Right atrium auricular region (tissue), 2 donors: ENCODE data around the gene OGFR. TPM values are rescaled to one million over a fixed set of nuclear protein-coding genes. Genes with fewer than 3 reads are reported as not detected.

Source experiments
- DNase-seq: peaks from one replicate; pipeline ENCODE4 v3.0.0-alpha.2; 2019; ENCODE audit warnings: low spot score
- H3K27ac ChIP-seq, 2 donors: fragments of 200-600 bp; sonication (generic); 1 replicate in 1 of 2; 2 replicates in 1 of 2; pipeline ENCODE4 v1.5.1; 2016 to 2019
- H3K27me3 ChIP-seq, 2 donors: fragments of 200-600 bp; sonication (generic); one replicate each; pipeline versions ENCODE4 v1.5.1 to v1.6.0; 2017 to 2019
- H3K36me3 ChIP-seq: fragments of 200-600 bp; sonication (generic); one replicate; pipeline ENCODE4 v1.5.1; 2016
- H3K4me1 ChIP-seq, 2 donors: fragments of 200-600 bp; sonication (generic); one replicate each; pipeline versions ENCODE4 v1.5.1 to v1.6.0; 2017 to 2019
- H3K4me3 ChIP-seq, 2 donors: fragments of 200-600 bp; sonication (generic); 1 replicate in 1 of 2; 2 replicates in 1 of 2; pipeline ENCODE4 v1.5.1; 2017 to 2019; ENCODE audit warnings: mild to moderate bottlenecking in 1 of 2, moderate library complexity in 1 of 2
- H3K9me3 ChIP-seq, 2 donors: fragments of 200-600 bp; sonication (generic); one replicate each; pipeline ENCODE4 v1.5.1; 2019
- CTCF ChIP-seq, 2 donors: fragments of 200-600 bp; sonication (generic); IDR thresholded peaks; one replicate each; pipeline ENCODE4 v1.5.1; 2019; ENCODE audit warnings: antibody characterized with exemption in 2 of 2
- total RNA-seq, 2 donors: library from RNA; depleted of rRNA; stranded (reverse); fragments of >200 nt; gene quantifications; one replicate each; pipeline ENCODE4 v1.1.0, GENCODE V29; 2016

The OGFR gene
- total RNA-seq, 2 donors from 2014 or later: 17.3 to 31.2 TPM

- H3K4me3 ChIP-seq: peak overlapping the region in 1 of 2 donors; percentile 72
- TF ChIP-seq CTCF (IDR thresholded peaks at IDR 0.05): no peak
- H3K27me3 ChIP-seq: no peaks in the 10 kb centered on the region
- no peak for DNase-seq
- peak overlapping the region; percentile 88 for H3K27ac ChIP-seq
- no peaks in the 10 kb centered on the region for H3K9me3 ChIP-seq
- peaks cover 15% of the 10 kb centered on the region for H3K36me3 ChIP-seq
- peaks cover 0 to 50% of the 10 kb centered on the region in 2 donors for H3K4me1 ChIP-seq
Measured at GRCh38 chr20:62797671-62798532, 6.7 kb upstream of the OGFR start.

- Histone ChIP-seq H3K9me3 (no peaks in the 10 kb centered on the region), H3K27me3 (no peaks in the 10 kb centered on the region), H3K4me3 (no peak overlapping the region), H3K36me3 (peaks cover 15% of the 10 kb centered on the region), H3K4me1 (peaks cover 0 to 54% of the 10 kb centered on the region in 2 donors), H3K27ac (no peak overlapping the region)
- no peak for DNase-seq
- TF ChIP-seq CTCF (IDR thresholded peaks at IDR 0.05): no peak
Measured at GRCh38 chr20:62799036-62799435, 5.6 kb upstream of the OGFR start.

- no peak for TF ChIP-seq CTCF (IDR thresholded peaks at IDR 0.05)
- Histone ChIP-seq H3K27me3 (no peaks in the 10 kb centered on the region), H3K4me1 (peaks cover 0 to 56% of the 10 kb centered on the region in 2 donors), H3K36me3 (peaks cover 15% of the 10 kb centered on the region), H3K4me3 (no peak overlapping the region), H3K9me3 (no peaks in the 10 kb centered on the region), H3K27ac (no peak overlapping the region)
- no peak for DNase-seq
Measured at GRCh38 chr20:62799459-62799858, 5.2 kb upstream of the OGFR start.

GRCh38 chr20:62799873-62800272 lies 4.8 kb upstream of the OGFR start:
- TF ChIP-seq CTCF (IDR thresholded peaks at IDR 0.05): no peak

GRCh38 chr20:62800314-62801259 lies 4.0 kb upstream of the OGFR start:
- Histone ChIP-seq H3K9me3 (no peaks in the 10 kb centered on the region), H3K4me1 (peaks cover 0 to 50% of the 10 kb centered on the region in 2 donors), H3K27me3 (no peaks in the 10 kb centered on the region), H3K36me3 (peaks cover 15% of the 10 kb centered on the region), H3K4me3 (no peak overlapping the region), H3K27ac (peak overlapping the region; percentile 47 to 66)
- no peak for TF ChIP-seq CTCF (IDR thresholded peaks at IDR 0.05)
- no peak for DNase-seq

More at GRCh38 chr20:62799873-62800272, 4.8 kb upstream of the OGFR start:
- no peaks in the 10 kb centered on the region for H3K9me3 ChIP-seq
- H3K36me3 ChIP-seq: peaks cover 15% of the 10 kb centered on the region
- H3K4me3 ChIP-seq: no peak overlapping the region
- H3K4me1 ChIP-seq: peaks cover 0 to 52% of the 10 kb centered on the region in 2 donors
- DNase-seq: no peak
- H3K27ac ChIP-seq: no peak overlapping the region
- no peaks in the 10 kb centered on the region for H3K27me3 ChIP-seq
